Ramos (cell line): ENCODE results near the gene TACR1.

Source experiments
- in situ Hi-C: fragments of 300-500 bp; cut with MboI; formaldehyde crosslinking; loops from one replicate; pipeline ENCODE4 v1.14.3; 2022; ENCODE audit warnings: low sequenced_read_pairs; ENCODE audit not compliant: unreplicated experiment

TACR1 gene

DNA sequence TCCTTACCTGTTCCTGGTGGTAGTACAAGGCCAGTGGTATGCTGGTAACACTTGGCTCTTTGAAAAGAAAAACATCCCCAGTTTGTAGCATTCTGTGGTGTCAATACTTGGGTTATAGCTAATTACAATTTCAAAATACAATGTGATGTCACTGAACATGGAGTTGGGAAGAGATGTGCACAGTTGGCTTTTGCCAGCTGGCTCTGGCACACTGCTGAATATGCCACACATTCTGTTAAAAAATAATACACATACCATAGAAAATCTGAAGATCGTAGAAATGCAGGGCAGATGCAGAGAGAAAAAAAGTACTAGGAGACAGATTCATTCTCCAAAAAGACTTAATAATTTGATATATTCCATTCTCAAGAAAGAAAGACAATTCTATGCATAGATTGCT is 101.5 kb downstream of the TACR1 start:
- in situ Hi-C loops, result no loop called here

DNA sequence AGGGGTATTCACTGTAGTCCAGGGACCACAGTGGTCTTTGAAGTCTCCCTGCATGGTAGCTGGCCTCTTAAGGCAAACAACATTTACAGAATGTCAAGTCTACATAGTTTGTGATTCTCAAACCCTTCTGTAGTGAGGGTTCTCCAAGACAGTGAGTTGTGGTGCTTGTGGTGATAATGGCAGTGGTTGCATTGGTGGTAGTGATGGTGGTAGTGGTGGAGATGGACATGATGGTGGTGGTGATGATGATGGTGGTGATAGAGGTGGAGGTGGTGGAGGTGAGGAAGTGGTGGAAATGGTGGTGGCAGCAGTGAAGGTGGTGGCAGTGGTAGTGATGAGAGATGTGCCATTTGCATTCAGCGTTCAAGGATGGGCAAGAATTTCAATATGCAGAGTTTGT is 104.9 kb downstream of the TACR1 start:
- in situ Hi-C loops, result no loop called here

DNA sequence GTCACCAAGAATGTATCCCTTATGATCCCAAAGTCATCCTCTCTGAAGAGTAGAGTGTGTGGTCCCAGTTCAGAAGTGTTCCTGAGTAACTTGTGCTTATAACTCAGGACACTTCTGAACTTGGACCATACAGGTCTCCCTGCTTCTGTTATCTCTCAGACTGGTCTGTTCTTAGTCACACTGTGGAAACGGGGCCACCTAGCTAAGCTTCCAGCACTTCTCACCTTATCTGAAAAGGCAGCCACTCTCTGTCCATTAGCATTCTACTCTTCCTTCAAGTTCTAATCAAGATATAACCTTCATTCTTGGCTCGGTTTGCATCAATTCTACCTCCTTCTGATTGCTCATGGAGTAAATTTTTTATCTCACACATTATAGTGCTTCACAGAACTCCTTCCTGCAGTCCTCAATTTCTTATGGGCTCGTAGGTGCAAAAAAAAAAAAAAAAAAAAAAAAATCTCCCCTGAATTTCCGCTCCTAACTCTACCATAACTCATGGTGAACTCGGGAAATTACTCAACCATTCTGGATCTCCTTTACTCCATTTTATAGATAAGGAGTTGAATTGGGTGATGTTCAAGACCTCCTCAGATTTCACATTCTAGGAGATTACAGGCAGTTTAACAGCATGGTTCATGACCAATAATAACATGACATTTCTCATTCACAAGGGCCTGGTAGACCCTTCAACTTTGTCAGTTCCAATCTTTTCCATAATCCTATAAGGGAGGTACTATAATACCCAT is 108.4 kb downstream of the TACR1 start:
- in situ Hi-C loops, result no loop called here

DNA sequence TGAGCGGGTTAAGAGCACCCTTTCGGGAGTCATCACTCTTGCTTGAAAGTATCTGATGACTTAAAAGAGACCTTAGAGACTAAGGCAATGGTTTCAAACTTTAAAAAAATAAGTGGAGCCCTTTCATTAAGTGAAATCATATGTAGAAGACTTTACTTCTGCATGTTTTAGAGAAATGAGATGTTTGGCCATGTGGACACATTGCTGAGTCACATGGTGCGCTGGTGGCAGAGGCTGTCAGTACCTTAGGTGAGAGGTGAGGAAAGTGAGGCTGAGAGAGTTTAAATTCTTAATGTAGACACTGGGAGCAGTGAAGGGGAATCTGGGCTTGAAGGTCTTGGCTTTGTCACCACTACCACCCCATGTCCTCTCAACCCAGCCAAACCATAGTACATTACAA is 109.8 kb downstream of the TACR1 start:
- in situ Hi-C loops, result no loop called here

DNA sequence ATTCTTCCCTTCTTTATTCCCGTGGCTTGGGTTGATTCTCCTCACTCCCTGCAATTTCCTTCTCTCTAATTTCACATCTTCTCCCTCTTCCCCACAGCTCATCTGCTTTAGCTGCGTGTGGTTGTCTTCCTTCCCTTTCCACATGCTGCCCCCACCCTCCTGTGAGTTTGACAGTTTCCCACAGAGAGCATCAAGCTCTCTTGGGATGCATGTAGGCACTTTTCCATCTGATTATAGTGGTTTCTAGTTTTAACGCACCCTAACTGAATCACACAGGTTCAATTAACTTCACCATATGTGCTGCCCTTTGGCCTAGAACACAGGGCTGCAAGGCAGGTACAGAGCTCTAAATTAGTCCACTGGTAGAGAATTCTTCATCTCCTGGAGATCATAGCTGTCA is 110.5 kb downstream of the TACR1 start:
- in situ Hi-C loops, result no loop called here

DNA sequence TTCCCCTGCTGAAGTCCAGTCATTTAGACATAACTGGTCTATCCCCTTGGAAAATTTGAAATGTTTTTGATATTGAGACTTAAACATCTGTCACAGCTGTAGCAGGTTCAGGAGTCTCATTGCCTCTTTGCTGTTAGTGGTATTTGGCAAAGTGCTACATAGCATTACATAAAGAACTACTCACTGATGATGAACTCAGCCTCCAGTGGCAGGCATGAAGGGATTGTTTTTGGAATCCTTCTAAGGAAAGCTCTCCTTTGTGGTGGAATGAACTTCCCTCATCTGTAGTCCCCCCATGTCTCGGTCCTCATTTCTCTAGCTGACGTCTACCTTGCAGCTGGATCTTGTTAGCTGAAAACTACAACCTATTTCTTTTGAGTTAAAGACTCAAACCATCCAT is 111.6 kb downstream of the TACR1 start:
- in situ Hi-C loops, result no loop called here

DNA sequence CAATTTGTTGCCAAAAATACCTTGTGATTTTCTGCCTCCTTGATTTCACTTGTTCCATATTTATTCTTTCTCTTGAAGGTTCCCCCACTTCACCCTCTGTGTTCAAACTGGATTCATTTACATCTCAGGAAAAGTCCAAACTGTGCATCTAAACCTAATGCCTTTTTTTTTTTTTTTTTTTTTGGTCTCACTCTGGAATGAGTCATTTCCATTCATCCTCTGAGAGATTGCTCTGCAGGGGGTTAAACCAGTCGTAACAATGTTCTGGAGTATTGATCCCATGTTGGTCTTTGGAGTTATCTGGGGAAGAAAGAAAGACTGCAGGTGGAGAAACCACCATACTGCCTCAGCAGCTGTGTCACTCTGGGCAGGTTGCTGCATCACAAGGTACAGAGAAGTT is 119.7 kb downstream of the TACR1 start:
- in situ Hi-C loops, result no loop called here

DNA sequence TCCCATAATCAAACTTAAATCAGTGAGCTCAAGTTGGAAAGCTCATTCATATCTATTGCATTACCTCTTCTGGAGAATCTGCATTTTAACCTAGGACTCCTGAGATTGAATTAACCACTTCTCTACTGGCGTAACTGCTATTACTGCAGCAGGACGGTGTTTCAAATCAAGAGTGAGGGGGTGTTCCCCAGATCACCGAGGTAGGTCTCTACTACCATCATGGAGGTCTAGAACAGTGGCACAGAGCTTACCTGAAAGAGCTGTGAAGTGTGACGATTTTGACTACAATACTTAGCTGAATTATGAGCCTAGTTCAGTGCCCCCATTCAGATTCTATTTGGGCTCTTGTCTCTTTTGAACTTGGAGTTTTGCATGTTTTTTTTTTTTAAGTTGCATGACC is 121.4 kb downstream of the TACR1 start:
- in situ Hi-C loops, result no loop called here

DNA sequence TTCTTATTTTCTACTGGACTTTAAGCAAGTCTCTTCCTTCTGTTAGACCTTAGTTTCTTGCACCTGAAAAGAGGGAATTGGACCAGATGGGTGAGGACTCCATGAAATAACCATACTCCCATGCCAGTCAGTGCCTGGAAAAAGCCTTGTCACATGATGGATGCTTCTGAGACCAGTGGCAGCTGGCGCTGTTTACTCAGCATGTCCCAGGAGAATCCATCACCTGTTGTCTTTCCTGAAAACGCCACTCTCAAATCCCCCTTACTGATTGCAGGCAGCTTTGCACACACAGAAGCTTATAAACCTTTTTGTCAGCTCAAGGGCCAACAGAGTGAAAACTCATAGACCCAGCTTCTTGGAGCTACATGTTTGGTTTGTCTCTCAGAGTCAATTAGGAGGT is 123.2 kb downstream of the TACR1 start:
- in situ Hi-C loops, result no loop called here

DNA sequence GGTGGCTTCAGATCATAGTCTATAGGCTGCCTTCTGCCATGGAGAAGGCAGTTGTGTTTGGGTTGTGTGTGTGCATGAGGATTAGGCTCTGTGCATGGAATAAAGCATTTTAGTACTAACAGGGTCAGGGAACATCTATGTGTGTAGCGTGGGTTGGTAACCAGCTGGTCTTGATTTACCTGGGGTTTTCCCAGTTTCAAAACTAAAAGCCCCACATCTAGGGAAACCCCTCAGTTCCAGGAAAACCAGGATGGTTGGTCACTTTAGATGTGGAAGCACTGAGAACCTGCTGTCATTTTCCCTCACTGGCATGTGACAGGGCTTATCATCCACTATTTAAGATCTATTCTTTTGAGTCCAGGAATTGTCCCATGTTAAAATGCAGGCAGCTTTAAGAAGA is 124.6 kb downstream of the TACR1 start:
- in situ Hi-C loops, result loop anchor here (25.0 kb wide), 1 partner anchor 538 kb away; no protein-coding TSS in a partner anchor

DNA sequence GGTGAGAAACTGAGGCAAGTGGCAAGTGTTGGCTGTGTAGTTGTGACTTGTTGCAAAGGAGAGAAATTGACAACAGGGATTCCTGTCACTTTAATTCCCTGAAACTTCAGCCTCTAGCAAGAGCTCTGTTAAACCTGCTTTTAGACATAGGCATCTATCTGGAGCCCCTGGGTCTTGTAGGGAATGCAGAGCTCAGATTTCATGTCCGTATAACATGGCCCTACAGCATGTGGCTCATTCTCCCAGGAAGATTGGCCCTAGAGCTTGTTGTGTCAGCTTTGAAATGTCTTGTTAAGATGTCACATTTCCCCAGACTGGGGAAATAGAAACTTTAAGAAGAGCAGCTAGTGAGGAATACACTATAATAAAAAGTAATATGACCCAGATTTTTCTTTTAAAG is 125.1 kb downstream of the TACR1 start:
- in situ Hi-C loops, result loop anchor here (25.0 kb wide), 1 partner anchor 538 kb away; no protein-coding TSS in a partner anchor

DNA sequence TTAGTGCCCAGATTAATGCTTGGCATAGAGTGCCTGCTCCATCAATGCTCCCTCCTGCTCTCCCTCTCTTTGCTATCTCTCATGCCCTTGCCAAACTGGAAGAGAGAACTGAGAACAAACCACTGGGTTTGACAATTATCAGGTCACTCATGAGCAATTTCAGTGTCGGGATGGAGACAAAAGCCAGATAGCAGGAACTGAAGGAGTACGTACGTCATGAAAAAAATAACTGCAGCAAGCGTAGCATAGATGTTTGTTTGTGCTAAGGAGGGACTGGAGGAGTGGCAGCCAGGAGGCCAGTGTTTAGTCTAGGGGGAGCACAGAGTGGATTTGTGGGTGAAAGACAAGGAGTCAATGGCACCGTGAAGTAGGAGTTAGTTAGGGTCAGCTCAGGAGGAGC is 127.6 kb downstream of the TACR1 start:
- in situ Hi-C loops, result loop anchor here (25.0 kb wide), 1 partner anchor 541 kb away; no protein-coding TSS in a partner anchor

DNA sequence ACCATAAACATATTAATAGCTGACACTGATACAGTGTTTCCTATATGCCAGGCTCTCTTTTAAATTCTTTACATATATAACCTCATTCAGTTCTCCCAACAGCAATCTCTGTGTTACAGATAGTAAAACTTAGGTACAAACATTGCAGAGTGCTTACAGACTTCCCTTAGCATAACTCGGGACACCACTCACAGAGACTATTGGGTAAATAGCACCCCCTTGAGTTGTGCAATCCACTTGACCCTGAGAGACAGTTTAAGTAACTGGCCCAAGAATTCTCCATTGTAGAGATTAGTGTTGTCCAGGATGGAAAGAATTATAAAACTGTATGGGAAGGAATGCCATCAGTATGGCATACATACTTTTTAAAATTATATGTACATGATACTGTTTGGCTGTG is 130.8 kb downstream of the TACR1 start:
- in situ Hi-C loops, result loop anchor here (25.0 kb wide), 1 partner anchor 544 kb away; no protein-coding TSS in a partner anchor

DNA sequence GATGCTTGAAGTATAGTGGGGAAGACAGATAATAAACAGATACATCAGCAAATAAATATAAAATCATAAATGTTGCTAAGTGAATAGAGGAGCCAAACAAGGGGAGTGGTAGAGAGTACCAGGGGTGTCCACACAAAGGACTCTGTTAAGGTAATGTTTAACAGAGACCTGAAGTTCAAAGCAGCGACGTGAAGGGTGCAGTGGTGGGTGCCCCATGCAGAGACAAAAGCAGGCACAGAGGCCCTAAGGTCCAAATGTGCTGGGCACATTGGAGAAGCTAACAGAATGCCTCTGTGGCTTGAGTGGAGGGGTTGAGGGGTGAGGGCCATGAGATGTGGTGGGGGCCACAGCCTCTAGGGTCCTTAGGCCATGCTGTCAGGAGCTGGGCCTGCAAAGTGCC is 131.8 kb downstream of the TACR1 start:
- in situ Hi-C loops, result loop anchor here (25.0 kb wide), 1 partner anchor 545 kb away; no protein-coding TSS in a partner anchor

DNA sequence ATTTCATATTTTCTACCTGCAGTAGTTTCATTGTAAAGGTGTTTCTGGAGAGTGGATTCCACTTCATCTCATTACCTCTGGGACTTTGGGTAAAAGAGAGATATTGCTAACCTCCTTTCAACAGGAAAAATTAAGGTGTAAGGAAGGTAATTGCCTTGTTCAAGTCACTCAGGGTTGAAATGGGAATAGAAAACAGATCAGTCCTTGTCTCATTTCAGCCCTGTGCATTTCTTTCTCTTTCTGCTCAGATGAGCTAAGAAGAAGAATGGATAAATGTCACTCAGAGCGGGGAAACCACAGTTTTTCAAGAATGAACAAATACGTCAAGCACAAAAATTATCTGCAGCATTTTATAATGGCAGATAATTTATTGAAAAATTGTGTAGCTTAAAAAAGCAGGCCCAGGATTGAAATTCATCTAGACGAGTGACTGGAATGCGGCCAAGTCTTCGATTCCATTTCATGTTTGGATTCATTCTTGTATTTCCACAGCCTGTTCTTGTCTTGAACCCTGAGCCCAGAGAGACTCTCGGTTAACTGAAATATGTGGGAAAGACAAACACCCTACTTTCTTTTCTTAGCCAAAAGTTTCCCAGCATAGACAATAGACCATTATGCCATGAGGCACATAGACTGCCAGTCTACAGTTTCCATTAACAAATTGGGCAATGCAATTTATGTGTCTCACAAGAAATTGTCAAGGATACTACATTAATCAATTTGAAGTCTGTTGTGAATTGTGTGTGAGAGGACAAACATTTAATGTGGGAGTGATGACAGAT is 133.0 kb downstream of the TACR1 start:
- in situ Hi-C loops, result loop anchor here (25.0 kb wide), 1 partner anchor 546 kb away; no protein-coding TSS in a partner anchor

DNA sequence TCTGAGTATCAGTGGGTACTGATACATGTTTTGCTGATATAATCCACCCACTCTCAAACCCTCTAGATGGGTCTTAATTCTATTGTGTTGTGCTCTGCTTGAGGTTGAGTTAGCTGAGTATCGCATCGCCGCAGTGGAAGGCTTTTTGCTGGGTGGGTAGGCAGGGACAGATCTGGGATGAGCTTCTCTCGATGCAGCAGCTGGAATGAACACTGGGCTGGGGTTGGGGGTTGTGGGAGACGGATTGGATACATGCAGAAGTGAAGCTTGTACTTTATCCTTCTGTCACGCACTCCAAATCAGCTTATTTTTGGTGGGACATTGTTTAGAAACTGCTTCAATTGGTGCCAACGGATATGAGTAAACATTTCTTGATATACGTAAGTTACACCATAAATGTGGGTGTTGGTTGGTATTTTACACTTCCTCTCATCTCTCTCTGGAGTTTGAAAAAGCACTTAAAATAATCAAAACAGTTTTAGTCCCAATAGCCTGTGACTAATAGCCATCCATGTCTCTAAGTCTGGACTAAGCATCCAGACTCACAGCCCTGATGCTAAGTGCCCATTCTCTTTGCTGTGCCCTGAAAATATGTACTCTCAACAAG is 133.8 kb downstream of the TACR1 start:
- in situ Hi-C loops, result loop anchor here (25.0 kb wide), 1 partner anchor 547 kb away; no protein-coding TSS in a partner anchor

DNA sequence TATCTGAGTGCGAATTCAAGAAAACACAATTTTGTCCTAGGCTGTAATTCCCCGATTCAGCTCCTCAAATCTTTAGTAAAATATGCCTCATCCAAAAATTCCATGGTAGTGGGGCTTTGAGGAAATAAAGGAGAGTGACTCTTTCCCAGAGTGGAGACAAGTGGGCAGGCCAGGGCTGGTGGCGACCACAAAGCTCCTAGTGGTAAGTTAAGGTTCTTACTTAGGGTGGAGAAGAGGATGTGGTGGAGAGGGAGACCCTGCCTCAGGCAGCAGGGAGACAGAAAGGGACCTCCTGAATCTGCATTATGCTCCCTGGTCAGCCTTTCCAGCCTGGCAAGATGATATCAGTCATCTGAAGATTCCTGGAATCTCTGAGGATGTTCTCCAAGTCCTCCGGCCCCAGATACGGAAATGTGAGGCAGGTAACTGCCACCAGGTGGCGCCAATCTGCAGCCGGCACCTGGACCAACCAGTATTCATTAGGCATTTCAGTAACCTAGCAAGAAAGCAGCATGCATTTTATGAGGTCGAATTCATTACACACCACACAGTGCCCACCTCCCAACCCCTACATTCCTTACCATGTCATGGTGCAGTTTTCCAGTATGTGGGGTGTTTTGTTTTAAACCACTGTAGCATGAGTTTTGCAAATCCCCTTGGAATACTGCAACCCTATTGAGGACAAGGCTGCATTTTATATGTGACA is 134.5 kb downstream of the TACR1 start:
- in situ Hi-C loops, result loop anchor here (25.0 kb wide), 1 partner anchor 547 kb away; no protein-coding TSS in a partner anchor

DNA sequence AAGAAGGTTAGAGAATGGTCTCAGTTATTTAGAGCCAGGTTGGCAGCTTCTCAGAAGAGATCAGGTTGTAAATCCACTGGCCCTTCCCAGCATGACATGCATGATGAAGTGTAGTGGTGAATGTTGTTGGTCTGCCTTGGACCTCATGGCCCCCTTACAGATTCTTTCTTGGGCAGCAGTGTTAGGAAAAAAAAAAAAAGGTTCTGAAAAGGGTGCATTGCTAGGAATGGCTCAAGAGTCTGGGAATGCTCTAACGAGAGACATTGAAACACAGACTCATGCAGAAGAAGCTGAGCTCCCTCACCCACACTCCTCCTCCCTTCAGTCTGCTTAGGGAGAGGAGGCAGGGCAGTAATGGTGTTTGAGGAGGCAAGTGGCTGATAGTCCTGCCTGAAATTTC is 135.4 kb downstream of the TACR1 start:
- in situ Hi-C loops, result loop anchor here (25.0 kb wide), 1 partner anchor 548 kb away; no protein-coding TSS in a partner anchor

DNA sequence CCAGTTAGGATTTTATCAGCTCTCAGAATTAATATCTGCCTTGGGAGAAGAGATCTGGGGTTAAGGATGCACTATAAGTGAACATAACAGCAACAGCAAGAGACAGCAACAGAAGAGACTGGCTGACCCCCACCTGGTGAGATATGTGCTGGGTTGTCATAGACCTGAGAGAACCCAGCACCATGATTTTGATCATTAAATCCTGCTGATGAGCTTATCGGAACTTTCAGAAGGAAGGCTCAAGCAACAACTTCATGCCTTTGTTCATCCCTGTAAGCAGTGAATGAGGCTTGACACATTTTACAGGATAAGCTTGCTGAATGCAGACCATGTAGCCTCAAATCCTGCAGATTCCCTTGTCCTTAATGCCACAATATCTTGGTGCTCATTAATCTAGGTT is 140.9 kb downstream of the TACR1 start:
- in situ Hi-C loops, result loop anchor here (10.0 to 25.0 kb wide), 2 partner anchors 144 to 554 kb away; no protein-coding TSS in a partner anchor

DNA sequence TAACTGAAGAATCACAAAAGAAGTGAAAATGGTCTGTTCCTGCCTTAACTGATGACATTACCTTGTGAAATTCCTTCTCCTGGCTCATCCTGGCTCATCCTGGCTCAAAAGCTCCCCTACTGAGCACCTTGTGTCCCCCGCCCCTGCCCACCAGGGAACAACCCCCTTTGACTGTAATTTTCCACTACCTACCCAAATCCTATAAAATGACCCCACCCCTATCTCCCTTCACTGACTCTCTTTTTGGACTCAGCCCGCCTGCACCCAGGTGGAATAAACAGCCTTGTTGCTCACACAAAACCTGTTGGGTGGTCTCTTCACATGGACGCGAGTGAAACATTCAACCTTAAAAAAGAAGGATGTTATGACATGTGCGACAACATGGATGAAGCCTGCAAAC is 142.2 kb downstream of the TACR1 start:
- in situ Hi-C loops, result loop anchor here (10.0 to 25.0 kb wide), 2 partner anchors 142 to 555 kb away; no protein-coding TSS in a partner anchor
